IMR-90 (cell line): ENCODE results near the gene TMEM269. TPM values are rescaled to one million over a fixed set of nuclear protein-coding genes. Genes with fewer than 3 reads are reported as not detected.

Source experiments
- ATAC-seq: fragments of 200-7000 bp; cut with Tn5 transposase; 2 replicates; pipeline ENCODE4 v1.9.1; 2020; ENCODE audit warnings: low read depth, mild to moderate bottlenecking, moderate library complexity
- BruUV-seq: library from RNA; stranded (reverse); fragments of 400-500 nt; replicated peaks from 2 replicates; lab custom pipeline; 2021; lab: Mats Ljungman, UMichigan
- CTCF ChIA-PET: fragments of 300-600 bp; formaldehyde crosslinking; extraction: SDS; loops from one replicate; lab custom pipeline; 2021; ENCODE audit warnings: antibody characterized with exemption; lab: Yijun Ruan, JAX
- POLR2A ChIA-PET: fragments of 300-600 bp; sonication (Branson Sonifier 250); formaldehyde crosslinking; loops from one replicate; lab custom pipeline; 2022; ENCODE audit warnings: antibody characterized with exemption; ENCODE audit not compliant: unreplicated experiment; lab: Charles Lee
- DNase-seq: peaks from one replicate; pipeline ENCODE4 v3.0.0; 2013
- H2AFZ ChIP-seq: replicated peaks from 2 replicates; pipeline ENCODE3; 2013; ENCODE audit warnings: low read length, mild to moderate bottlenecking; ENCODE audit not compliant: poor library complexity
- H2AK5ac ChIP-seq: 2 replicates; pipeline ENCODE4 v1.6.1; 2013; ENCODE audit warnings: low read depth, low read length, inconsistent platforms
- H2AK9ac ChIP-seq: replicated peaks from 2 replicates; pipeline ENCODE3; 2013; ENCODE audit warnings: mild to moderate bottlenecking, low read depth, low read length, moderate library complexity; ENCODE audit not compliant: poor library complexity
- H2BK120ac ChIP-seq: 2 replicates; pipeline ENCODE4 v1.6.1; 2013; ENCODE audit warnings: low read depth, low read length, inconsistent platforms
- H2BK15ac ChIP-seq: 3 replicates; pipeline ENCODE4 v1.6.1; 2013; ENCODE audit warnings: low read depth, low read length, inconsistent platforms
- H2BK20ac ChIP-seq: 2 replicates; pipeline ENCODE4 v1.6.1; 2013; ENCODE audit warnings: low read depth, mild to moderate bottlenecking, inconsistent platforms, low read length, moderate library complexity
- H2BK5ac ChIP-seq: 2 replicates; pipeline ENCODE4 v1.6.1; 2013; ENCODE audit warnings: mild to moderate bottlenecking, low read depth, low read length, inconsistent platforms; ENCODE audit not compliant: poor library complexity, severe bottlenecking
- H3K14ac ChIP-seq: replicated peaks from 2 replicates; pipeline ENCODE4 v1.6.1; 2013; ENCODE audit warnings: low read depth, low read length, inconsistent platforms
- H3K18ac ChIP-seq: 2 replicates; pipeline ENCODE4 v1.6.1; 2013; ENCODE audit warnings: low read depth, low read length, control low read depth
- H3K23ac ChIP-seq: 2 replicates; pipeline ENCODE4 v1.6.1; 2013; ENCODE audit warnings: low read depth, low read length, inconsistent platforms
- H3K27ac ChIP-seq: 2 replicates; pipeline ENCODE4 v1.5.1; 2013; ENCODE audit warnings: mild to moderate bottlenecking, control low read depth, low read length; ENCODE audit not compliant: insufficient read depth
- H3K27me3 ChIP-seq: 2 replicates; pipeline ENCODE4 v1.6.1; 2013; ENCODE audit warnings: low read length; ENCODE audit not compliant: control insufficient read depth, insufficient read depth
- H3K36me3 ChIP-seq: 2 replicates; pipeline ENCODE4 v1.6.1; 2013; ENCODE audit warnings: low read length, mixed read lengths; ENCODE audit not compliant: control insufficient read depth, insufficient read depth
- H3K4ac ChIP-seq: 2 replicates; pipeline ENCODE4 v1.6.1; 2013; ENCODE audit warnings: low read depth, low read length, inconsistent platforms
- H3K4me1 ChIP-seq: 2 replicates; pipeline ENCODE4 v1.6.1; 2013; ENCODE audit warnings: low read length, mixed read lengths; ENCODE audit not compliant: control insufficient read depth, insufficient read depth
- H3K4me2 ChIP-seq: 2 replicates; pipeline ENCODE4 v1.6.1; 2013; ENCODE audit warnings: low read depth, mild to moderate bottlenecking, control low read depth, low read length, moderate library complexity
- H3K4me3 ChIP-seq: 2 replicates; pipeline ENCODE4 v1.5.1; 2013; ENCODE audit warnings: low read depth, mild to moderate bottlenecking, control low read depth, low read length, moderate library complexity; ENCODE audit not compliant: insufficient read depth
- H3K56ac ChIP-seq: 2 replicates; pipeline ENCODE4 v1.6.1; 2013; ENCODE audit warnings: low read length, inconsistent platforms; ENCODE audit not compliant: insufficient read depth; ENCODE audit errors: extremely low read depth
- H3K79me1 ChIP-seq, 2 experiments: 2 replicates each; pipeline ENCODE4 v1.6.1; 2013; ENCODE audit warnings: low read length in 2 of 2, inconsistent platforms in 1 of 2, low read depth in 1 of 2
- H3K9ac ChIP-seq: 2 replicates; pipeline ENCODE4 v1.6.1; 2013; ENCODE audit warnings: low read depth, low read length, control low read depth
- H3K9me1 ChIP-seq: 2 replicates; pipeline ENCODE4 v1.6.1; 2013; ENCODE audit warnings: low read length, inconsistent platforms; ENCODE audit not compliant: insufficient read depth
- H3K9me3 ChIP-seq: 2 replicates; pipeline ENCODE4 v1.6.1; 2013; ENCODE audit warnings: low read length; ENCODE audit not compliant: control insufficient read depth, insufficient read depth
- H4K20me1 ChIP-seq: 2 replicates; pipeline ENCODE4 v1.6.1; 2013; ENCODE audit warnings: low read length, inconsistent platforms; ENCODE audit not compliant: insufficient read depth
- H4K5ac ChIP-seq: 2 replicates; pipeline ENCODE4 v1.6.1; 2013; ENCODE audit warnings: mild to moderate bottlenecking, low read depth, low read length, control low read depth
- H4K8ac ChIP-seq, 2 experiments: 2 replicates each; pipeline ENCODE4 v1.6.1; 2013; ENCODE audit warnings: low read depth in 2 of 2, low read length in 2 of 2, control low read depth in 1 of 2, inconsistent platforms in 1 of 2
- H4K91ac ChIP-seq: 2 replicates; pipeline ENCODE4 v1.6.1; 2013; ENCODE audit warnings: low read depth, low read length, inconsistent platforms; ENCODE audit not compliant: insufficient read depth
- BHLHE40 ChIP-seq: fragments of 150-350 bp; IDR thresholded peaks from 2 replicates; pipeline ENCODE4 v1.6.1; 2016; ENCODE audit warnings: mild to moderate bottlenecking, low read depth, low read length
- CTCF ChIP-seq: conservative IDR thresholded peaks from 2 replicates; pipeline ENCODE4 v1.5.1; 2012; ENCODE audit warnings: mild to moderate bottlenecking, low read depth, low read length, improper control_type of control experiment
- FOS ChIP-seq: fragments of 150-350 bp; IDR thresholded peaks from 2 replicates; pipeline ENCODE4 v1.6.1; 2016; ENCODE audit warnings: low read depth, low read length
- MAFK ChIP-seq: IDR thresholded peaks from 2 replicates; pipeline ENCODE4 v1.6.1; 2012; ENCODE audit warnings: low read depth, low read length, improper control_type of control experiment
- MAZ ChIP-seq: IDR thresholded peaks from 2 replicates; pipeline ENCODE4 v1.6.1; 2012; ENCODE audit warnings: low read depth, mild to moderate bottlenecking, low read length, improper control_type of control experiment, moderate library complexity, borderline replicate concordance
- MXI1 ChIP-seq: IDR thresholded peaks from 2 replicates; pipeline ENCODE4 v1.6.1; 2012; ENCODE audit warnings: low read depth, mild to moderate bottlenecking, low read length, moderate library complexity, borderline replicate concordance
- NFE2L2 ChIP-seq: fragments of 150-350 bp; IDR thresholded peaks from 2 replicates; pipeline ENCODE4 v1.6.1; 2016; ENCODE audit warnings: low read depth, mild to moderate bottlenecking, low read length
- POLR2A ChIP-seq: IDR thresholded peaks from 2 replicates; pipeline ENCODE4 v1.6.1; 2012; ENCODE audit warnings: mild to moderate bottlenecking, low read depth, low read length
- RAD21 ChIP-seq: IDR thresholded peaks from 2 replicates; pipeline ENCODE4 v1.6.1; 2012; ENCODE audit warnings: low read length, improper control_type of control experiment
- RFX5 ChIP-seq: IDR thresholded peaks from 2 replicates; pipeline ENCODE4 v1.8.0; 2012; ENCODE audit warnings: low read depth, mild to moderate bottlenecking, low read length, moderate library complexity
- SMC3 ChIP-seq: fragments of 150-350 bp; IDR thresholded peaks from 2 replicates; pipeline ENCODE4 v1.6.1; 2016; ENCODE audit warnings: low read depth, mild to moderate bottlenecking, antibody characterized with exemption, low read length, moderate library complexity
- WGBS, 2 experiments: methylation state at CpG; one replicate each; pipeline versions ENCODE4 v1.1.5 to v1.1.7; 2013; ENCODE audit warnings: missing lambda C conversion rate in 2 of 2; ENCODE audit not compliant: insufficient read length in 1 of 2; ENCODE audit errors: extremely low coverage in 2 of 2; 5-methylcytosine and 5-hydroxymethylcytosine counted together
- dilution Hi-C: fragments of 300-500 bp; cut with HindIII; formaldehyde crosslinking; loops from one replicate; pipeline ENCODE4 v1.14.3; 2018; ENCODE audit warnings: low sequenced_read_pairs; ENCODE audit not compliant: unreplicated experiment
- in situ Hi-C: fragments of 300-500 bp; cut with MboI; formaldehyde crosslinking; loops from 3 replicates; pipeline ENCODE4 v1.14.3; 2019; ENCODE audit warnings: low sequenced_read_pairs, inconsistent platforms, mixed read lengths
- intact Hi-C: fragments of 100-400 bp; cut with micrococcal nuclease; formaldehyde crosslinking; loops from 2 replicates; pipeline ENCODE4 v1.10.0; 2022
- polyA plus RNA-seq, 3 experiments: library from polyadenylated mRNA; depleted of rRNA; stranded (reverse); fragments of >200 nt; gene quantifications; 2 replicates each; pipeline ENCODE4 v1.2.3, GENCODE V29; 2012; ENCODE audit warnings: low replicate concordance in 1 of 3
- total RNA-seq: library from RNA; depleted of rRNA; stranded (reverse); fragments of >200 nt; gene quantifications from 2 replicates; pipeline ENCODE4 v1.2.3, GENCODE V29; 2012

TMEM269 gene
- total and polyA plus RNA-seq, 2 of the 4 experiments (the other 2 are of a cell fraction): not detected

DNA sequence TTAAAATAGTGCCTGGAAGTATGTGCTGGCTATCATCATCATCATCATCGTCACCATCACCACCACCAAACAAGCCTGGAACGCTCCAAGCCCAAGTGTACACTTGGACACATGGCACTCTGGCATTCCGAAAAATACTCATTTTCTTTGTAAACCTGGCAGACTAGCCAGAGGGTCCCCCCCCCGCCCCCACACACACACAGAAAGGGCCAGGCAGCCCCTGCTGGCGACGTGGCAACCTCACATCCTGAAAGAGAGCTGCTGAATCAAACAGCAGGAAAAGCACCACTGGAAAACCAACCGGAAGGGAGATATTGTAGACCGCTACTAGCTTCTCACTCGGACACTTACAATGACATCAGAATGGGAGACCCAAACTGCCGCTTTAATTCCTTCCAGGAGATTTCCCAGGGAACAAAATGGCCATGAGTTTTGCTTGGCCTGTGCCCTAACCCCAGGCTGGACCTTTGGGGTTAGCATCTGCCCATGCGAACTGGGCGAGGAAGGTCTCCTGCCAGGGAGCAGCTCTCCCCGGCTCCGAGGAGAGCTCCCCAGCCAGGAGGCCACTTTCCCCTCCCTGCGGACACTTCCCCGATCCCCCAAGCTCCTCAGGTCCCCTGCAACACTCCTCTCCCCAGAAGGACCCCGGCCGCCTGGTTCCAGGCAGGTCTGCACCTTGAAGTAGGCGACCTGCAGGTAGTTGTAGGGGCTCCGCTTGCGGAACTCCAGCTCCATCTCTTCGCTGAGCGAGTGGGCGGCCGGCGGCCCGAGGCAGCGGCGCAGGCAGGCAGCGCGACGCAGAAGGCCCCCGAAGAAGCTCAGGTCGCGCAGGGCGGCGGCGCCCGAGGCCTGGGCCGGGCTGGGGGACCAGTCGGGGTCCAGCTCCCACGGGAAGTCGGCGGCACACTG is 18.7 kb upstream of the TMEM269 start:
- 1% methylated on average over 23 of the region's 44 CpGs; no CpG with 5 or more reads in 1 of the 2 experiments for WGBS, 2 experiments

More for the DNA sequence above, 18.7 kb upstream of the TMEM269 start:
- Histone ChIP-seq H3K4me3 (peak overlapping the region; percentile 77), H2AK9ac (peak overlapping the region; percentile 93), H3K27me3 (no peaks in the 10 kb centered on the region), H3K27ac (peak overlapping the region; percentile 79), H4K91ac (peak overlapping the region; percentile 87), H2BK15ac (0 out of 3 replicates have a peak overlapping the region, but pooled peaks have one; percentile 31), H3K14ac (peak overlapping the region; percentile 95), H3K4me1 (no peaks in the 10 kb centered on the region; the same call in 1 of the 2 replicates), H3K9me1 (peaks cover 7% of the 10 kb centered on the region), H2BK120ac (peak overlapping the region; percentile 44), H4K20me1 (peaks cover 32% of the 10 kb centered on the region), H2AK5ac (peak overlapping the region; percentile 99), H4K5ac (peak overlapping the region; percentile 29), H4K8ac (peak overlapping the region; percentile 61 to 83; a peak in 3 of 4 replicates), H3K4ac (peak overlapping the region; percentile 97), H3K9ac (peak overlapping the region; percentile 91), H3K18ac (peak overlapping the region; percentile 55), H3K9me3 (no peaks in the 10 kb centered on the region), H3K23ac (peak overlapping the region; percentile 98), H3K56ac (peak overlapping the region; percentile 96), H2AFZ (peak overlapping the region; percentile 98), H2BK5ac (peak overlapping the region; percentile 80), H2BK20ac (no peak overlapping the region), H3K36me3 (peaks cover 4% of the 10 kb centered on the region), H3K4me2 (peak overlapping the region; percentile 98), H3K79me1 (peaks cover 17 to 48% of the 10 kb centered on the region in 2 experiments)
- ChIA-PET POLR2A (interaction anchor here (0.6 to 1.2 kb wide), 4 partner anchors 80 to 1312 kb away, joined by 3 to 6 read pairs (median 3); partner anchors contain the start of genes YBX1 and ZNF691), CTCF (interaction anchor here (1.2 kb wide), 1 partner anchor 12 kb away, joined by 4 read pairs; no protein-coding TSS in a partner anchor)
- DNase-seq (peak; percentile 83), ATAC-seq (peak; percentile 25)
- dilution Hi-C loops: no loop called here
- intact Hi-C loops: loop anchor here (5.0 to 10.0 kb wide), 3 partner anchors 51 to 431 kb away; partner anchors contain the start of genes ERMAP, FOXJ3, SVBP and YBX1
- no peak for TF ChIP-seq BHLHE40
- TF ChIP-seq RFX5: no peak
- peak; percentile 25; the same call in 1 of the 2 replicates for TF ChIP-seq RAD21
- peak; percentile 45; the same call in 1 of the 2 replicates for TF ChIP-seq POLR2A
- TF ChIP-seq MAFK: no peak
- TF ChIP-seq FOS: no peak
- TF ChIP-seq MXI1: peak; percentile 67; the same call in 1 of the 2 replicates
- peak; percentile 63; the same call in 1 of the 2 replicates for TF ChIP-seq MAZ
- TF ChIP-seq SMC3: 0 out of 2 replicates have a peak, but pooled peaks have one; percentile 19
- TF ChIP-seq CTCF: peak; percentile 54
- TF ChIP-seq NFE2L2: no peak
- no TSS peak for BruUV-seq
- in situ Hi-C loops: no loop called here
